Gastroesophageal sphincter (tissue), 3 donors: ENCODE results near the gene MINDY1.

Experiments used
- EP300 ChIP-seq: sonication (generic); formaldehyde crosslinking; IDR thresholded peaks from one replicate; pipeline ENCODE4 v1.6.1; 2017; ENCODE audit warnings: antibody characterized with exemption, mild to moderate bottlenecking
- POLR2A ChIP-seq, 2 donors: fragments of 450-650 bp; IDR thresholded peaks; one replicate each; pipeline ENCODE4 v1.6.1; 2017; ENCODE audit warnings: antibody characterized with exemption in 2 of 2, mild to moderate bottlenecking in 2 of 2, moderate library complexity in 1 of 2
- POLR2AphosphoS5 ChIP-seq: sonication (generic); formaldehyde crosslinking; IDR thresholded peaks from one replicate; pipeline ENCODE4 v1.6.1; 2017; ENCODE audit warnings: antibody characterized with exemption
- TF ChIP-seq, protein P1 (sequence below), 4 experiments: fragments of 200-600 bp in 2 of 4; fragments of 450-650 bp in 2 of 4; sonication (generic) in 1 of 4; IDR thresholded peaks; one replicate each; pipeline ENCODE4 v1.5.1; 2017 to 2019; ENCODE audit warnings: antibody characterized with exemption in 4 of 4, mild to moderate bottlenecking in 2 of 4, moderate library complexity in 2 of 4

DNA sequence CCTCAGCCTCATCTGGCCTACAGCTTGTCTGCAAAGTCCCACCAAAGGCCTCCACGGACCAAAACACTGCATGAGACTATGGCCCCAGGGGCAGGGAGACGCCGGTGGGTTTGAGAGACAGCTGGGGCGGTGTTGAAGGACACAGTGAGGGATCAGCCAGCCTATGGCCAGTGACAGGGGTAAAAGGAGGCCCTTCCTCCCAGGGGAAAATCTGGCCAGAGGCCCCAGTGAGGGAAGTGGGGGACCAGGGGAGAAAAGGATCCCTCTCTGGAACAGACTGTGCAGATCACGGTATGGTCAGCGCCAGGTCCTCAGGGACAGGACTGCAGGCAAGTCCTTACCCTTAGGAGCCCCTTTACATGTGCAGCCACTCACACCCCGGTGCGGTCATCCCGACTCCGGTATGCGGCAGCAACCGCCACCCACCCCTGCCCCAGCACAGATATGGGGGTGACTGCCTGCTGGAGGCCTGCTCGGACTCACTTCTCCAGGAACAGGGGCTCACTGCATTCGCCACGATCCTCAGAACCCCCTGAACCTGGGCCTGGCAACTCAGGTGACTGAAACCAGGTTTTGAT, 33.4 kb downstream of the MINDY1 start:
- TF ChIP-seq POLR2AphosphoS5 (no peak), EP300 (no peak), POLR2A (IDR thresholded peaks at IDR 0.05) (no peak)
- TF ChIP-seq, protein P1, sequence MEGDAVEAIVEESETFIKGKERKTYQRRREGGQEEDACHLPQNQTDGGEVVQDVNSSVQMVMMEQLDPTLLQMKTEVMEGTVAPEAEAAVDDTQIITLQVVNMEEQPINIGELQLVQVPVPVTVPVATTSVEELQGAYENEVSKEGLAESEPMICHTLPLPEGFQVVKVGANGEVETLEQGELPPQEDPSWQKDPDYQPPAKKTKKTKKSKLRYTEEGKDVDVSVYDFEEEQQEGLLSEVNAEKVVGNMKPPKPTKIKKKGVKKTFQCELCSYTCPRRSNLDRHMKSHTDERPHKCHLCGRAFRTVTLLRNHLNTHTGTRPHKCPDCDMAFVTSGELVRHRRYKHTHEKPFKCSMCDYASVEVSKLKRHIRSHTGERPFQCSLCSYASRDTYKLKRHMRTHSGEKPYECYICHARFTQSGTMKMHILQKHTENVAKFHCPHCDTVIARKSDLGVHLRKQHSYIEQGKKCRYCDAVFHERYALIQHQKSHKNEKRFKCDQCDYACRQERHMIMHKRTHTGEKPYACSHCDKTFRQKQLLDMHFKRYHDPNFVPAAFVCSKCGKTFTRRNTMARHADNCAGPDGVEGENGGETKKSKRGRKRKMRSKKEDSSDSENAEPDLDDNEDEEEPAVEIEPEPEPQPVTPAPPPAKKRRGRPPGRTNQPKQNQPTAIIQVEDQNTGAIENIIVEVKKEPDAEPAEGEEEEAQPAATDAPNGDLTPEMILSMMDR (IDR thresholded peaks at IDR 0.05): no peak
